GM23338 (cell line): ENCODE data around the gene ZNF92. TPM values are rescaled to one million over a fixed set of nuclear protein-coding genes. Genes with fewer than 3 reads are reported as not detected.

Source experiments
- ATAC-seq: fragments of 200-7000 bp; cut with Tn5 transposase; 3 replicates; pipeline ENCODE4 v1.9.1; 2020
- DNase-seq: peaks from one replicate; pipeline ENCODE4 v3.0.0-alpha.2; 2015; ENCODE audit warnings: low spot score
- H2AFZ ChIP-seq: fragments of 200-600 bp; sonication (generic); 2 replicates; pipeline ENCODE4 v1.8.0; 2016; ENCODE audit warnings: antibody characterized with exemption, mild to moderate bottlenecking, moderate library complexity
- H3F3A ChIP-seq: fragments of 200-600 bp; sonication (generic); replicated peaks from 2 replicates; pipeline ENCODE4 v1.8.0; 2017; ENCODE audit warnings: antibody characterized with exemption, mixed run types, low read depth
- H3K27ac ChIP-seq: fragments of 200-600 bp; sonication (generic); 2 replicates; pipeline ENCODE4 v1.6.1; 2016; ENCODE audit warnings: low read depth
- H3K27me3 ChIP-seq: fragments of 200-600 bp; sonication (generic); 2 replicates; pipeline ENCODE4 v1.8.0; 2016; ENCODE audit warnings: mild to moderate bottlenecking, mixed run types, moderate library complexity; ENCODE audit not compliant: insufficient read depth
- H3K36me3 ChIP-seq: fragments of 200-600 bp; sonication (generic); 2 replicates; pipeline ENCODE4 v1.8.0; 2016; ENCODE audit warnings: mild to moderate bottlenecking; ENCODE audit not compliant: insufficient read depth
- H3K4me1 ChIP-seq: fragments of 200-600 bp; sonication (generic); 2 replicates; pipeline ENCODE4 v1.8.0; 2016; ENCODE audit warnings: mild to moderate bottlenecking, moderate library complexity; ENCODE audit not compliant: insufficient read depth
- H3K4me2 ChIP-seq: fragments of 200-600 bp; sonication (generic); 2 replicates; pipeline ENCODE4 v1.7.1; 2017; ENCODE audit warnings: mixed run types
- H3K4me3 ChIP-seq: fragments of 200-600 bp; sonication (generic); 2 replicates; pipeline ENCODE4 v1.6.1; 2016; ENCODE audit warnings: mixed run types
- H3K79me2 ChIP-seq: fragments of 200-600 bp; sonication (generic); replicated peaks from 2 replicates; pipeline ENCODE4 v1.8.0; 2017; ENCODE audit warnings: mild to moderate bottlenecking; ENCODE audit not compliant: insufficient read depth
- H3K9me2 ChIP-seq: fragments of 200-600 bp; sonication (generic); 2 replicates; pipeline ENCODE4 v1.8.0; 2017; ENCODE audit not compliant: insufficient read depth
- H4K20me1 ChIP-seq: fragments of 200-600 bp; sonication (generic); replicated peaks from 2 replicates; pipeline ENCODE4 v1.8.0; 2017; ENCODE audit warnings: mild to moderate bottlenecking; ENCODE audit not compliant: insufficient read depth
- H3K27ac Mint-ChIP-seq: 2 replicates; pipeline ENCODE4 v1.8.0; 2020; ENCODE audit warnings: inconsistent platforms, mild to moderate bottlenecking, moderate library complexity, mixed read lengths
- H3K27me3 Mint-ChIP-seq: 3 replicates; pipeline ENCODE4 v1.8.0; 2022; ENCODE audit warnings: low read depth, mild to moderate bottlenecking, moderate library complexity, mixed read lengths, inconsistent platforms; ENCODE audit not compliant: insufficient read depth, poor library complexity
- H3K36me3 Mint-ChIP-seq: 3 replicates; pipeline ENCODE4 v1.8.0; 2021; ENCODE audit warnings: low read depth, mild to moderate bottlenecking, inconsistent platforms, moderate library complexity, mixed read lengths
- H3K4me1 Mint-ChIP-seq: 3 replicates; pipeline ENCODE4 v1.8.0; 2020; ENCODE audit warnings: mild to moderate bottlenecking, inconsistent platforms, mixed read lengths
- H3K4me3 Mint-ChIP-seq: 3 replicates; pipeline ENCODE4 v1.8.0; 2021; ENCODE audit warnings: moderate library complexity, mild to moderate bottlenecking, inconsistent platforms, mixed read lengths
- H3K9me3 Mint-ChIP-seq: 3 replicates; pipeline ENCODE4 v1.8.0; 2020; ENCODE audit warnings: moderate library complexity, mild to moderate bottlenecking, inconsistent platforms, mixed read lengths
- ETS1 ChIP-seq: IDR thresholded peaks from 2 replicates; pipeline ENCODE4 v1.6.1; 2016; ENCODE audit warnings: antibody characterized with exemption
- NANOG ChIP-seq: IDR thresholded peaks from 2 replicates; pipeline ENCODE4 v1.6.1; 2016; ENCODE audit warnings: antibody characterized with exemption, borderline replicate concordance
- POLR2AphosphoS5 ChIP-seq: IDR thresholded peaks from 2 replicates; pipeline ENCODE4 v1.6.1; 2016; ENCODE audit warnings: antibody characterized with exemption, low read depth
- STAT1 ChIP-seq: IDR thresholded peaks from one replicate; pipeline ENCODE4 v1.6.1; 2016; ENCODE audit warnings: antibody characterized with exemption; ENCODE audit not compliant: unreplicated experiment
- ZNF114 ChIP-seq: fragments of 250-450 bp; sonication (Bioruptor Pico); IDR thresholded peaks from 2 replicates; pipeline ENCODE4 v1.5.0; 2020; ENCODE audit warnings: mild to moderate bottlenecking, moderate library complexity
- ZNF331 ChIP-seq: fragments of 250-450 bp; sonication (Bioruptor Pico); IDR thresholded peaks from 2 replicates; pipeline ENCODE4 v1.5.0; 2020; ENCODE audit warnings: low read depth, mild to moderate bottlenecking, moderate library complexity
- ZNF462 ChIP-seq: fragments of 250-450 bp; sonication (Bioruptor Pico); IDR thresholded peaks from 2 replicates; pipeline ENCODE4 v1.5.0; 2020; ENCODE audit warnings: mild to moderate bottlenecking, moderate library complexity
- polyA plus RNA-seq: library from polyadenylated mRNA; unstranded; fragments of >200 nt; fragmentation: Nextera tagmentation; extraction: Ambion mirVana; gene quantifications from 2 replicates; pipeline ENCODE4 v1.2.1, GENCODE V29; 2016
- total RNA-seq: library from RNA; depleted of rRNA; stranded (reverse); fragments of >200 nt; shearing (Covaris generic); gene quantifications from 2 replicates; pipeline ENCODE4 v1.2.3, GENCODE V29; 2014

Gene ZNF92
- total and polyA plus RNA-seq, 2 experiments from 2014 or later = 25.3 to 56.3 TPM

- TF ChIP-seq ZNF462 (CRISPR knock-in tag) = no peak
- TF ChIP-seq POLR2AphosphoS5 = no peak
- TF ChIP-seq NANOG = no peak
These were observed 75.3 kb downstream of the ZNF92 start (continued) for GRCh38 chr7:65448816-65449504.

GRCh38 chr7:65449505-65449852 is 75.8 kb downstream of the ZNF92 start:
- Mint-ChIP-seq H3K36me3 (peaks cover 15% of the 10 kb centered on the region), H3K4me1 (no peaks in the 10 kb centered on the region), H3K9me3 (peaks cover 25% of the 10 kb centered on the region), H3K27ac (no peak overlapping the region), H3K27me3 (peaks cover 3% of the 10 kb centered on the region), H3K4me3 (no peak overlapping the region)
- no peaks in the 10 kb centered on the region for H4K20me1 ChIP-seq
- no peaks in the 10 kb centered on the region for H3K36me3 ChIP-seq
- H3K4me1 ChIP-seq = no peaks in the 10 kb centered on the region
- no peak overlapping the region for H2AFZ ChIP-seq
- no peak overlapping the region for H3K27ac ChIP-seq
- H3K9me2 ChIP-seq = no peaks in the 10 kb centered on the region
- H3F3A ChIP-seq = no peaks in the 10 kb centered on the region
- ATAC-seq (no peak), DNase-seq (no peak)
- H3K27me3 ChIP-seq = no peaks in the 10 kb centered on the region
- H3K79me2 ChIP-seq = no peaks in the 10 kb centered on the region
- H3K4me2 ChIP-seq = no peak overlapping the region
- H3K4me3 ChIP-seq = no peak overlapping the region
- no peak for TF ChIP-seq ETS1
- TF ChIP-seq ZNF462 (CRISPR knock-in tag) = no peak
- no peak for TF ChIP-seq ZNF114 (CRISPR knock-in tag)
- TF ChIP-seq STAT1 = no peak
- TF ChIP-seq ZNF331 = no peak
